GM19463 (cell line): ENCODE measurements around the gene POU2F2.

Experiments used
- ATAC-seq: cut with Tn5 transposase; IDR thresholded peaks from one replicate; pipeline ENCODE4 v1.9.1; 2021; ENCODE audit warnings: mild to moderate bottlenecking, moderate library complexity; ENCODE audit not compliant: unreplicated experiment

Gene POU2F2

GRCh38 chr19:42155796-42156195 lies 23.6 kb upstream of the POU2F2 start:
- ATAC-seq, result no peak

- ATAC-seq, result no peak
Observed at GRCh38 chr19:42154471-42155323, 22.5 kb upstream of the POU2F2 start.

- ATAC-seq, result no peak
Observed at GRCh38 chr19:42153672-42154433, 21.6 kb upstream of the POU2F2 start.

- no peak for ATAC-seq
Observed at GRCh38 chr19:42152910-42153671, 20.8 kb upstream of the POU2F2 start.

GRCh38 chr19:42151782-42152684 lies 19.8 kb upstream of the POU2F2 start:
- no peak for ATAC-seq

GRCh38 chr19:42150911-42151361 lies 18.7 kb upstream of the POU2F2 start:
- ATAC-seq, result no peak

GRCh38 chr19:42150364-42150763 lies 18.1 kb upstream of the POU2F2 start:
- no peak for ATAC-seq

GRCh38 chr19:42149447-42150202 lies 17.4 kb upstream of the POU2F2 start:
- no peak for ATAC-seq

GRCh38 chr19:42148266-42148665 lies 16.0 kb upstream of the POU2F2 start:
- ATAC-seq, result no peak

- ATAC-seq, result no peak
Observed at GRCh38 chr19:42143341-42144234, 11.3 kb upstream of the POU2F2 start.

GRCh38 chr19:42140125-42140754 lies 8.0 kb upstream of the POU2F2 start:
- no peak for ATAC-seq

- ATAC-seq, result no peak
Observed at GRCh38 chr19:42134535-42135070, 2.4 kb upstream of the POU2F2 start.

GRCh38 chr19:42132851-42133528 lies 744 bp upstream of the POU2F2 start:
- ATAC-seq, result no peak

- ATAC-seq, result no peak
Observed at GRCh38 chr19:42131149-42132029, 857 bp downstream of the POU2F2 start.

- ATAC-seq, result no peak
Observed at GRCh38 chr19:42130254-42130573, 2.0 kb downstream of the POU2F2 start.
